HG02642 (cell line): Measurements from ENCODE around the gene AXIN1.
"Not testable (repeated sequence)": the region's sequence is repeated elsewhere in the genome, so short reads cannot be mapped to it uniquely, and the experiment has no call there.

ENCODE experiments used
- ATAC-seq: cut with Tn5 transposase; IDR thresholded peaks from one replicate; pipeline ENCODE4 v1.9.1; 2021; ENCODE audit warnings: mild to moderate bottlenecking; ENCODE audit not compliant: unreplicated experiment, poor library complexity

The AXIN1 gene

DNA sequence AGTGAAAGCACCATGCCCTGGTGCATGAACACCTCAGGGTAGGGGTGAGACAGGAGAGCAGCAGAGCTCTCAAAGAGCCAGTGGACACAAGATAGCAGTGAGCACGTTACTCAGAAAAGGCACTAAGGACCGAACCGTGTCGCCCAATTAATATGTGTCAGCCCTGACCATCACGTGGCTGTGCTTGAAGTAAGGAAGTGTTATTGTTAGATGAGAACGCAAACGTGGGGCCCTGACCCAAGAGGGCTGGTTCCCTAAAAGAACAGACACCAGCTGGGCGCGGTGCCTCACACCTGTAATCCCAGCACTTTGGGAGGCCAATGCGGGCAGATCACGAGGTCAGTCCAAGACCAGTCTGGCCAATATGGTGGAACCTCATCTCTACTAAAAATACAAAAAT, 16.3 kb downstream of the AXIN1 start:
- ATAC-seq: no peak

DNA sequence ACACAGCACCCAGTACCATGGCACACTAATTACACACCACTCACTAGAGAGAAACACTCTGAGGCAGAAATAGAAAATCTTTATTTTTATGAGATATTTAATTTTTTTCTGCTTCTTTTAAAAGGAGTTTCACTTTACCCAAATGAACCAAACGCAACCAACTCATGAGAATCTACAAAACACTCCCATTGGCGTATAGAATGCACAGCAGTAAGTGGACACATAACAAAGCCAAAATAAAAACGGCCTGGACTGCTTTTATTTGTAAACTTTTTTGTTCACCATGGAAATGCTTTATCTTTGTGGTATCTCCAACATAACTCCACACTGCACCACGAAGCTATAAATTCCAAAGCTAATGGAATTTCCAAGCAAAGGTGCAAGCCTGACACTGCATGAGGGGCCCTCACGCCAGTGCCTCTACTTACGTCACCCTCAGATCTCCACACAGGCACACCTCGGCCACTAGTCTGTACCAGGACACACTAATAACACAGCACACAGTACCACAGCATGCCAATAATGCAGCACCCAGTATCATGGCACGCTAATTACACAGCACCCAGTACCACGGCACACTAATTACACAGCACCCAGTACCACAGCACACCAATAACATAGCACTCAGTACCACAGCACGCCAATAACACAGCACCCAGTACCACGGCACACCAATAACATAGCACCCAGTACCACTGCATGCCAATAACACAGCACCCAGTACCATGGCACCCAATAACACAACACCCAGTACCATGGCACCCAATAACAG, 17.5 kb downstream of the AXIN1 start:
- not testable (repeated sequence) for ATAC-seq

DNA sequence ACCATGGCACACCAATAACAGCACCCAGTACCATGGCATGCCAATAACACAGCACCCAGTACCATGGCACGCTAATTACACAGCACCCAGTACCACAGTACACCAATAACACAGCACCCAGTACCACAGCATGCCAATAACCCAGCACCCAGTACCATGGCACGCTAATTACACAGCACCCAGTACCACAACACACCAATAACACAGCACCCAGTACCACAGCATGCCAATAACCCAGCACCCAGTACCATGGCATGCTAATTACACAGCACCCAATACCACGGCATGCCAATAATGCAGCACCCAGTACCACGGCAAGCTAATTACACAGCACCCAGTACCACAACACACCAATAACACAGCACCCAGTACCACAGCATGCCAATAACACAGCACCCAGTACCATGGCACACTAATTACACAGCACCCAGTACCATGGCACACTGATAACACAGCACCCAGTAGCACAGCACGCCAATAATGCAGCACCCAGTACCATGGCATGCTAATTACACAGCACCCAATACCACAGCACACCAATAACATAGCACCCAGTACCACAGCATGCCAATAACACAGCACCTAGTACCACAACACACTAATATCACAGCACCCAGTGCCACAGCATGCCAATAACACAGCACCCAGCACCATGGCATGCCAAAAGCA, 18.2 kb downstream of the AXIN1 start:
- ATAC-seq: not testable (repeated sequence)

DNA sequence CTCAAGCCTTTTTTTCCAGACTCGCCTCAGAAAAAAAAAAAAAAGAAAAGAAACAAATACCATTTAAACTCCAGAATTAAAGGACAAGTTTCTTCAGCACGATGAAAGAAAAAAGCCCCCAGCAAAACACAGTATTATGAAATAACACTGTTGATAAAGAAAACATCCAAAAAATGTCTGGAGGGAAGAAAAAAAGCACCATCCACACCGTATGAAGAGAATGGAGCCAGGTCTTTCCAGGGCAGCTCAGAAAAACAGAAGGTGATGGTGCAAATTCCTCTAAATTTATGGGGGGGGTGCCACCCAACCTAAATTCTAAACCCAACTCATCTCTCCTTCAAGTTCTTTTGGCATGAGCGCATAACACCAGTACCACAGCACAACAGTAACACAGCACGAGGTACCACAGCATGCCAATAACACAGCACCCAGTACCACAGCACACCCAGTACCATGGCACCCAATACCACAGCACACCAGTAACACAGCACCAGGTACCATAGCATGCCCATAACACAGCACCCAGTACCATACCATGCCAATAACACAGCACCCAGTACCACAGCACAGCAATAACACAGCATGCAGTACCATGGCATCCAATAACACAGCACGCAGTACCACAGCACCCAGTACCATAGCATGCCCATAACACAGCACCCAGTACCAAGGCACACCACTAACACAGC, 19.0 kb downstream of the AXIN1 start:
- no peak for ATAC-seq

DNA sequence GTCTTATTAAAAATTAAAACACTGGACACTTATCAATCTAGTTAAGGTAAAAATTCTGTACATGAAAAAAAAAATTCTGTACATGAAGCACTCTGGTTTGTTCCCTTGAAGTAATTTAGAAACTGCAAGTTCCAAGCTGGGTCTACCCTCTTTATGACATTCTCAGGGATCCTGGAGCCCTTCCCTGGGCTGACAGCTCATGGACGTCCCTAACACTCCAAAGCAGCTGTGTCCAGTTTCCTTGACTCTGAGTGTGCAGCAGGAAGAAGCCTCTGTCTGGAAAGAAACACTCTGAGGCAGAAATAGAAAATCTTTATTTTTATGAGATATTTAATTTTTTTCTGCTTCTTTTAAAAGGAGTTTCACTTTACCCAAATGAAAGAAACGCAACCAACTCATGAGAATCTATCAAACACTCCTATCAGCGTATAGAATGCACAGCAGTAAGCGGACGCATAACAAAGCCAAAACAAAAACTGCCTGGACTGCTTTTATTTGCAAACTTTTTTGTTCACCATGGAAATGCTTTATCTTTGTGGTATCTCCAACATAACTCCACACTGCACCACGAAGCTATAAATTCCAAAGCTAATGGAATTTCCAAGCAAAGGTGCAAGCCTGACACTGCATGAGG, 21.2 kb downstream of the AXIN1 start:
- not testable (repeated sequence) for ATAC-seq

DNA sequence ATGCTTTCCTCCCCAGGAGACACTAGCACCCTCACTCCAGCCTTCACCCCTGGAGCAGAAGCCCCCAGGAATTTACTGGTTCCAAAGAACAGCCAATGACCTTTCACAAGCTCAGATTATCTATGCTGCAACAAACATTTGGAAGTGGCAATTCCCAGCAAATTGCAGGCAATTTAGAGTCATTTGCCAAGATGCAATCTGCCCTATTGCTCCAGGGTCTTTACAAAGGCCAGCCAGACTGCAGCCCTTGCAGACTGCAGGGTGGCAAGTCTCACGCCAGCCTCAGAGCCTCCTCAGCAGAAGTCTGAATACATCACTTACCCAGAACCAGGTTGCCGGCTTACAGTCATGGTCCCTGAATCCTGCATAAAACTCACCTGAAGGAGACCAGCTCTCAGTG, 21.8 kb downstream of the AXIN1 start:
- ATAC-seq: no peak

DNA sequence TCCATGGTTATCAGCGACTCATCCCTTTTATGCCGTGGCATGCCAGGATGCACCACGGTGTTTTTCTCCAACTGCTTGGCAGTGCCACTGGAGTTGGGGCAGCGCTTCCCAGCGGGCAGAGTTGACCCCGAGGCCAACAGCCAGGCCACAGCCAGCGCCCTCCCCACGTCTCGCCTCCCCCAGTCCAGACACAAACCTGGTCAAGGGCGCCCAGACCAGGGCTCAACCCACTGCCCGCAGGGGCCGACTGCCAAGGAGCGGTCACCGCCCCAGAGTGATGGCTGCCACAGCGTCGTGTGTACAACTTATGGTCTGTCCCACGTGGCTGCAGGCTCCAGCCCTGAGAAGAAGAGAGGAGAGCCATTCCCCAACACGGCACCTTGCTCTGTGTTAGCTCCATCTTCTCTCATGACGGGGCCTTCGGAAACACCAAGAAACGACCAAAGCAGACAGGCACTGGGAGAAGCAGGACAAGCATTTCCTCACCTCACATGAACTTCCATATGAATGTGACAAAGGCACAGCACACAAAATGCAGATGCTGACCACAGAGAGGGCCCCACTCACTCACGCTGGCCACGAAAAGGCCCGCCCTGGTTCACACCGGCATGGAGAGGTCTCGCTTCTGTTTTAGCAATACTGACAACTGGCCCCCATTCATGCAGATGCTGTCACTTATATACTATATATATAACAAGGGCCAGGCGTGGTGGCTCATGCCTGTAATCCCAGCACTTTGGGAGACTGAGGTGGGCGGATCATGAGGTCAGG, 27.0 kb downstream of the AXIN1 start:
- ATAC-seq: no peak

DNA sequence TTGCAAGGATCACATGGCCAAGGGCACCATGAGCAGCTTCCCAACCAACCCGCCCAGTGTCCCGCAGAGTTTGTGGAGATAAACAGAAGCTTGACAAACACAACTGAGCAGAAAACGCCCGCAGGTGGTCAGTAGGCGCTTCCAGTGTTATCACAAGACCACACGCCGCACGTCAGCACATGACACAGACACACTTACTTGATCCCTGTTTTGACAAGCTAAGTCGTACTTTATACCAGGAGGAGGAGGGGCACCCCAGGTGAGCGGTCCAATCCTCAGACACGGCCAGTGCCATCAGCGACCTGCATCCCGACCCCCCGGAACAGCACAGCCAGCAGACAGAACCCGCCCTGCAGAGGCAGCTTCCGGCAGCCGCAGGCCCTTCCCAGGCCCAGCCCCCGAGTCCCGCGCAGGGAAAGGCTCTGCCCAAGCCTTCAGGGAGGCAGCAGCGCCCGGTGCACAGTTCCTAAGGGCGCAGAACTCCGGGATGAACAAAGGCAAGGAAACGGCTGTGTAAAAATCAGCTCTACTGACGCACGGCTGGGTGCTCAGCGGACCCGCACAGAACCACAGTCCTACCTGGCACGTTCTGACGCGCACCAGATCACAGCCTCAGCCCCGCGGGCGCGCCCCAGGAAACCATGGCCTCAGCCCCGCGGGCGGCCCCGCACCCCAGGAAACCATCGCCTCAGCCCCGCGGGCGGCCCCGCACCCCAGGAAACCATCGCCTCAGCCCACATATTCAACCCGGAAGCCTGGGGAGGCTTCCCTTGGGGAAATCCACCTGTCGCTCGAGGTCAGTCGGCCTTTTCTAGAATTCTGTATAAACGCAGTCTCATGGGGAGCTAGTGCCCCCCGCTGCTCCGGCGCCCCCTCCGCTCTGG, 27.8 kb downstream of the AXIN1 start:
- ATAC-seq: no peak

DNA sequence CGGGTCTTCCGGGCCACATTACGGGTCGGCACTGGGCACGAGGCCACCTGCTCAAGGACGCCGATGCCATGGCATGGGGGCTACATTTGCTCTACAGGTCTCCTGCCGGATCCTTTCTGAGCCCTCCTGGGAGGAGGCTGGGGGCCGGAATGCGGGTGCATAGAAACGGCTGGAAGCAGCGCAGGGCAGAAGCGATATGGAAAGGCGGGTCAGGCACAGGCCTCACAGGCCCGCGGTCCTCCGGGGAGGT, 28.4 kb downstream of the AXIN1 start:
- no peak for ATAC-seq

DNA sequence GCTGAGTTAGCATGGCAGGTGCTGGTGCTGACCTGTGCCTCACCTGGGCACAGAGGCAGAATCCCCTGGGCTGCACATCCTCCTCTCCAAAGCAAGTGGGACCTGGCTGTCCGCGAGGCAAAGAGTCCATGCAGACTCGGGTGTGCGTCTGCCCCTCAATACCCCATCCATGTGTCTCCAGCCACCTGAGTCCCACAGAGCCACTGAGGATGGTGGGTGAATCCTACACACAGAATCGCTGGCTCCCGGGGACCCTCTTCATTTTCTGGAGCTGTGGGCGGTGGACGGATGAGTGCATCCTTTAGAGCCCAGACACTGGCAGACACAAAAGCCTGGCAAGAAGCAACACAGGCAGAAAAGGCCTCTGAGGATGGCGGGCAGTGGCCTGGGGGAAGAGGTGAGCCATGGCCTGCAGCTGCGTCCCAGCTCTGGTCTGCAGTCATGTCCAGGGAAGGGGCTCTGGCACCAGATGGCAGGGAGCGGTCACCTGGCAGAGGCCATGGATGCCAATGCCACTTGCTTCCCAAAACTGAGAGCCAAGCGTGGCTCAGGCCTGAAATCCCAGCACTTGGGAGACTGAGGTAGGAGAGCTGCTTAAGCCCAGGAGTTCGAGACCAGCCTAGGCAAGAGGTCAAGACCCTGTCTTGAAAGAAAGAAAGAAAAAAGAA, 29.9 kb downstream of the AXIN1 start:
- no peak for ATAC-seq

DNA sequence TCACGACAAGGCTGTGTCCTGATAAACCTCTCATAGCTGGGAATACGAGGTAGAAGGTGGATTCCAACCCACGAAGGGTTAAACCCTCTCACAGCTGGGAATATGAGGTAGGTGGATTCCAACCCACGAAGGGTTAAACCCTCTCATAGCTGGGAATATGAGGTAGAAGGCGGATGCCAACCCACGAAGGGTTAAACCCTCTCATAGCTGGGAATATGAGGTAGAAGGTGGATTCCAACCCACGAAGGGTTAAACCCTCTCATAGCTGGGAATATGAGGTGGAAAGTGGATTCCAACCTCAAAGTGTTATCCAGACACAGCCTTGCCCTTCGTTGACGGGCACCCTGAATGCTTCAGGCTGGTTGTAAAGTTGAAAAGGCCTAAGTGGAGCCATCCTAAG, 31.0 kb downstream of the AXIN1 start:
- ATAC-seq: no peak

DNA sequence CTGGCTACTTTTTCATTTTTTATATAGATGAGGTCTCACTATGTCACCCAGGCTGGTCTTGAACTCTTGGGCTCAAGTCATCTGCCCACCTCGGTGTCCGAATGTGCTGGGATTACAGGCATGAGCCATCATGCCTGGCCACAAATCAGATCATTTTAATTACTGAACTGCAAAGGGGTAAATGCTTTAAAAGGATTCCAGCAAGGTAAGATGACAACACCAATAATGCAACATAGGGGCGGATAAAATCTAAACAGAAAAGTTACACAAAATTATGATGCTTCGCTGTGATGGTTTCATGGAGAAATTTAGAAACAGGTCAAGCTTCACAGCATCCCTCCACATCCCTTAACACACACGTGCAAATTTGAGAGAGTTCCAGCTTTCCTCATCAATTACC, 32.3 kb downstream of the AXIN1 start:
- ATAC-seq: no peak

DNA sequence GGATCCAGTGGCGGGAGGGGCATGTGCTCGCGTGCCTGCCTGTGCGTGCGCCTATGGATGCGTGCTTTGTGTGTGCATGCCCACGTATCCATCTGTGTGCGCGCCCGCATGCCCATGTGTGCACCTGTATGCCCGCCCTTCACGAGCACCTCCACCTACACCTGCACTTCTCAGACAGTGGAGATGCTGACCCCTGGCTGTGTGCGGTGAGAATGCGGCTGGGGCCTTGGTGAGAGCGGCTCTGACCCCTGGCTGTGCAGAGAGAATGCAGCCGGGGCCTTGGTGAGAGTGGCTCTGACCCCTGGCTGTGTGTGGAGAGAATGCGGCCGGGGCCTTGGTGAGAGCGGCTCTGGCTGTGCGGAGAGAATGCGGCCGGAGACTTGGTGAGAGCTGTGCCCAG, 33.9 kb downstream of the AXIN1 start:
- no peak for ATAC-seq

DNA sequence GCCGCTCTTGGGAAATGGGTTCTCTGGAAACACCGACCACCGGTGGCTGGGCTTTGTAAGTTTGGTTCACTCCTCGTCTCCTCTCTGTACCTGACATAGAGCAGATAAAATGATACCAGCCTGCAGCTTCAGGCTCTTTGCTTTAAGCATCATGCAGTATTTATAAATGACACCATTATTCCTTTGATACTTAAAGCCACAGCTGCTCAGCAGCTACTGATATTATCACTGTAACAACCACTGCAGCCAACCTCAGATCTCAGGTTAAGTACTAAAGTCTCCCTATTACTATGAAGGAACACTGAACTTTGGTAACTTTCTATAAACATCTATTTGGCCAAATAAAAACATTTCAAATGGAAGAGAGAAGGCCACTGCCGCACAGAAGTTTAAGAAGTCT, 34.9 kb downstream of the AXIN1 start:
- no peak for ATAC-seq

DNA sequence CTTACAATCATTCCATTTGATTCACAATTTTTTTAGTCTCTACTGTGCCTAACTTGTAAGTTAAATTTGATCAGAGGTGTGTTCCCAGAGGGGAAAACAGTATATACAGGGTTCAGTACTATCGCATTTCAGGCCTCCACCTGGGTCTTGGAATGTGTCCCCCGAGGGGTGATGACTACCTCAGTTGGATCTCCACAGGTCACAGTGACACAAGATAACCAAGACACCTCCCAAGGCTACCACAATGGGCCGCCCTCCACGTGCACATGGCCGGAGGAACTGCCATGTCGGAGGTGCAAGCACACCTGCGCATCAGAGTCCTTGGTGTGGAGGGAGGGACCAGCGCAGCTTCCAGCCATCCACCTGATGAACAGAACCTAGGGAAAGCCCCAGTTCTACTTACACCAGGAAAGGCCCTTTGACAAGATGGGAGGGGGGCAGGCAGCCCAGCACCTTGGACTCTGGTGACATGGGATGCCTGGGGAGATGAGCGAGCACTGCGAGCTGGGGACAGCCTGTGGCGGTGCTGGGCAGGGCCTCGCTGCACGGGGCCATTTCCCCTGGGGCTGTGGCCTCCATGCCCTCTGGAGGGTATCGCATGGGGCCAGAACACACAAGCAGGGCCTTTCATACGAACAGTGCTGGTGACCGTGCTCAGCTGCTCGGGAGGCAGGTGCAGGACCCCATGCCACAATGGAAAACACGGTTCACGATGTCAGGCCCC, 35.6 kb downstream of the AXIN1 start:
- no peak for ATAC-seq

DNA sequence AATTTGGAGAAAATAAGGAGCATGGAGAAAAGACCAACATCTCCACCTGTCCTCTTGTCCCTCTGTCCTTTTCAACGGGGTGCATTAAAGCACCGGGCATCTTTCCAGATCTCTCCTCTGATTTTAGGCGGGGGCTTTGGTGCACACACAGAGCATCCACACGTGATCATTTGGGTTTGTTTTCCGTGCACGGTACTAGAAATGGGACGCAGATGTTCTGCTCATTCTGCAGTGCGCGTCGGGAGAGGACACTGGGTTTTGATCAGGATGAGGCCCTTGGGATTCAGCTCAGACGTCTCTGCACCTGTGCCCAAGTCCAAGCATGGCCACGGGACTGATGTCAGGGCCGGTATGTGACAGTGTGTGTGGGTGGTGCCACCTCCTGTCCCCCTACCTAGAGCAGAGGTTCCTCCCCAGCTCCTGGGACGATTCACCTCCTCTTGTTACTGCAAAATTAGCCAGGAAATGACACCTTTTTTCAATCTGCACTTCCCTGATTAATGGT, 37.7 kb downstream of the AXIN1 start:
- ATAC-seq: no peak

DNA sequence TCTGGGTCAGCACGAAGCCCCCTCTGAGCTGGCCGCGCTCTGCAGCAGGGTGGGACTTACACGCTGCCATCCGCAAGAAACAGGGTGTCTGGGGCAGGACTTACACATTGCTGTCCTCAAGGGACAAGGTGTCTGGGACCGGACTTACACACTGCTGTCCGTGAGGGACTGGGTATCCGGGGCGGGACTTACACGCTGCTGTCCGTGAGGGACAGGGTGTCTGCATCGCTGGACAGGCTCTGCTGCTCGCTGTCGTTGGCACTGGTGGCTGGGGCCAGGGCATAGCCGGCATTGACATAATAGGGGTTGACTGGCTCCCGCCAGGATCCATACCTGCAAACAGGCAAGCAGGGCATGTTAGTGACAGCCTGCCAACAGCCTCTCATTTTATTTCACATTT, 38.2 kb downstream of the AXIN1 start:
- no peak for ATAC-seq

DNA sequence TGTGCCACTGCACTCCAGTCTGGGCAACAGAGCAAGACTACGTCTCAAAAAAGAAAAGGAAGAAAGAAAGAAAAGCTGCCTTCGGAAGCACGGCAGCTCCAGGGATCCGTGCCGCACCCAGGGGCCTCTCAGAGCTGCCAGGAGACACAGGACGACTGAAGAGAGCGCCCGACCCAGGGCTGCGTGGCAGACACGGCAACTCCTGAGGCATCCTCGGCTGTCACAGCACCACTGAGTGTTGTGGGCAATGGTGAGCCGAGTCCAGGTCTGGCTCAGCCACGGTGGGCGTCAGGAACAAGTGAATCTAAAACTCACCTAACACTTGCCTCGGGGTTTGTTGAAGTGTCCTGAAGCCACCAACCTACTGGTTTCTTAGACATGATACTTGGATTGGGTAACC, 40.8 kb downstream of the AXIN1 start:
- ATAC-seq: no peak
